GM21447 (cell line): Measurements from ENCODE around the gene GLYAT.
"Not testable (repeated sequence)": the region's sequence is repeated elsewhere in the genome, so short reads cannot be mapped to it uniquely, and the experiment has no call there.

Experiments
- ATAC-seq: cut with Tn5 transposase; IDR thresholded peaks from one replicate; pipeline ENCODE4 v1.9.1; 2021; ENCODE audit not compliant: unreplicated experiment

The GLYAT gene

DNA sequence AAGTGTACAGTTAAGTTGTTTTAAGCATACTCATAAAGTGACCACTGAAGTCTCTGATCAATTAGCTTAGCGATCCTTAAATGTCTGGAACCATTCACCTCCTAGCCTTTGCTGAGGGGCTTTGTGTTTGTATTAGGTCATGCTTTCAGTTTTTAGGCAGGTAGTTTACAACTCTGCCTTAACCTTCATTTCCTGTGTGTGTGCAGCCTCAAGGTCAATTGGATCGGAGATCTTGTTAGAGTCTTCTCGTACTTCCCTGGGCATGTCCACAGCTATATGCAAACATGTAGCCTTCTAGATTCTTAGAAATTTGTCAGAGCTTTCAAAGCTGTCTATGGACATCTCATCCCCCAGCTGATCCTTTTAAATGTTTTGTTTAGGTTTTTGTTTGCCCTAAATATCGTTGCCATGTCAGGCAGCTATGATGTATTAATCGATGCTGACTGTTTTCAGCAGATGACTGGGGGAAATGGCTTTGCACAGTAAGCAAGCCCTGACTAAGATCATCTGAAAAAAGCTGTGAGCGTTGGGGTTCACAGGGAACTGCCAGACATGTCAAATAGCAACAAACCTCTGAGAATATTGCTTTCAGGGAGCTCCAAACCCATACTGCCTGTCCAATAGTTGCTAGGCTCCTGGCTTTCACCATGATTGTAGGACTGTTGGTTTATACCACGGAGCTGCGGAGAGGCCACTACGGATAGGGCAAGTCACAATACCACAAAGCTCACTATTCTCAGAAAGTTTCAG, 45.6 kb downstream of the GLYAT start:
- no peak for ATAC-seq

DNA sequence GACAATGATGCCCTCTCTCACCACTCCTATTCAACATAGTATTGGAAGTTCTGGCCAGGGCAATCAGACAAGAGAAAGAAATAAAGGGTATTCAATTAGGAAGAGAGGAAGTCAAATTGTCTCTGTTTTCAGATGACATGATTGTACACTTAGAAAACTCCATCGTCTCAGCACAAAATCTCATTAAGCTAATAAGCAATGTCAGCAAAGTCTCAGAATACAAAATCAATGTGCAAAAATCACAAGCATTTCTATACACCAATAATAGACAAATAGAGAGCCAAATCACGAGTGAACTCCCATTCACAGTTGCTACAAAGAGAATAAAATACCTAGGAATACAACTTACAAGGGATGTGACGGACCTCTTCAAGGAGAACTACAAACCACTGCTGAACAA, 49.1 kb downstream of the GLYAT start:
- ATAC-seq: not testable (repeated sequence)

DNA sequence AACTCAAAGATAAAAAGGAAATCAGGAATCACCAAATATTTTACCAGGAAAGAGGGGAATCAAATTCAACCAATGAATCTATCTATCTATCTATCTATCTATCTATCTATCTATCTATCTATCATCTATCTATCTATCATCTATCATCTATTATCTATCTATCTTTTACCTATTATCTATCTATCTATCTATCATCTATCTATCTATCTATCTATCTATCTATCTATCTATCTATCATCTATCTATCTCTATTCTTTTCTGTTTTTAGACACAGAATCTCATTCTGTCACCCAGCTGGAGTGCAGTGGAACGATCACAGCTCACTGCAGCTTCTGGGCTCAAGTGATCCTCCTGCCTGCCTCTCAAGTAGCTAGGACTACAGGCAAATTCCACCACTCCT, 54.2 kb downstream of the GLYAT start:
- ATAC-seq: not testable (repeated sequence)

DNA sequence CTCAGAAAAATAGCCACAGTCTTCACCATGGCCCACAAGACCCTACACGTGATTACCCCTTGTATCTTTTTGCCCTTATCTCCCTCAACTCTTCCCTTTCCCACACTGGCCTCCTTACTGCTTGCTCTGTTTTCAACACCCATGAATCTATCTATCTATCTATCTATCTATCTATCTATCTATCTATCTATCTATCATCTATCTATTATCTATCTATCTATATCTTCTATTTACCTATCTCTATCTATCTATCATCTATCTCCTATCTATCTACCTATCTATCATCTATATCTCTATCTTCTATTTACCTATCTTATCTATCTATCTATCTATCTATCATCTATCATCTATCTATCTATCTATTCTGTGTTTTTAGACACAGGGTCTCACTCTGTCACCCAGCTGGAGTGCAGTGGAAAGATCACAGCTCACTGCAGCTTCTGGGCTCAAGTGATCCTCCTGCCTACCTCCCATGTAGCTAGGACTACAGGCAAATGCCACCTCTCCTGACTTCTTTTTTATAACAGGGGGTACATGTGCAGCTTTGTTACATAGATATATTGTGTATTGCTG, 55.1 kb downstream of the GLYAT start:
- ATAC-seq: no peak

DNA sequence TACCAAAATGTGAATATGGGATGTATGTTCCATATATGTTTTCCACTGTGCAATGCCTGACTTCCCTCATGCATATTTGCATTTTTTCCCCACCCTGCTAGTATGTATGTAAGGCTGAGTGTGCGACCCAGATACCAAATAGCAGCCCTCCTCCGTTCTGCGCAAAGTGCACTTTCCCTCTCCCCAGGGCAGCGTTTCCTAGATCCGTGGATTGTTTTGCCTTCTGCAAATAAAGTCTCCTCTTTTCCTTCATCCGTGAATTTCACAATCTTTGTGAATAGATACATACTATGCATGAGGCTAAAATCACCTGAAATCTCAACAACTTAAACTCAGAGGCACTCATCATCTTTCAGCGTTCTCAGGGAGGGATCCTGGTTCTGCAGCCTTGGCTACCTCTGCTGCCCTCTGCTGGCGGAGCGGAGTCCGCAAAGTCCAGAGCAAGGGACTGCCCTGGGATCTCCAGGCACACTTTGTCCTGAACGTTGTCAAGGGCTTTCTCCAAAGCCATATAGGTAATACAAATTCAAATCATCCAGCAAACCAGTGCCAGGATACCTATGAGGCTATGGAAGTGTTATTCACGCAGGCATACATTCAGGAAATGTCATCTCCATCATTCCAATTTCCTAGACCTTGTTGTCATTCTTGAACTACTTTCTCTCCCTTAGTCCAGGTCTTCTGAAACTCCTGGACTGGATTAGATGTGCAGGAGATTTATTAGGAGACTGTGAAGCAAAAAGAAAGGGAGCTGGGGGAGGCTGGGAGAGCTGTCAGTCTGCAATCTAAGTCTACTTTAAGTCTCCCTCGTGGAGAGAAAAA, 56.2 kb downstream of the GLYAT start:
- no peak for ATAC-seq

DNA sequence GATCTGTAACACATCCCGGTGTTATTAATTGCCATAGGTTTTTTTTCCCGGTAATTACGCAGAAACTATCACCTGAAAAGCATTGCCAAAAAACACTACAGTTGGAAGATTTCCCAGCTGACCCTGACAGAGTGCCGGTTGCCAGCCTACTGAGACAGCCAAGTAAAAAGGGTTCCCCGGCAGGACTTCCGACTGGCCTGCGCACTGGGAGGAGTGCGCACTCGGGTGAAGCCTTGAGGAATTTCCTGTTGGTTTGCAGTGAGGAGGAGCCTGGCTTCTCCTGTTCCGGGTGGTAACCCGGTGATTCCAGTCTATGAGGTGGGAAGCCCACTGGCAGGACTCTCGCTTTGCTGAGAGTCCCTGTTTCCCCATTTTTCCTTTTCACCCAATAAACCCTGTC, 57.1 kb downstream of the GLYAT start:
- no peak for ATAC-seq

DNA sequence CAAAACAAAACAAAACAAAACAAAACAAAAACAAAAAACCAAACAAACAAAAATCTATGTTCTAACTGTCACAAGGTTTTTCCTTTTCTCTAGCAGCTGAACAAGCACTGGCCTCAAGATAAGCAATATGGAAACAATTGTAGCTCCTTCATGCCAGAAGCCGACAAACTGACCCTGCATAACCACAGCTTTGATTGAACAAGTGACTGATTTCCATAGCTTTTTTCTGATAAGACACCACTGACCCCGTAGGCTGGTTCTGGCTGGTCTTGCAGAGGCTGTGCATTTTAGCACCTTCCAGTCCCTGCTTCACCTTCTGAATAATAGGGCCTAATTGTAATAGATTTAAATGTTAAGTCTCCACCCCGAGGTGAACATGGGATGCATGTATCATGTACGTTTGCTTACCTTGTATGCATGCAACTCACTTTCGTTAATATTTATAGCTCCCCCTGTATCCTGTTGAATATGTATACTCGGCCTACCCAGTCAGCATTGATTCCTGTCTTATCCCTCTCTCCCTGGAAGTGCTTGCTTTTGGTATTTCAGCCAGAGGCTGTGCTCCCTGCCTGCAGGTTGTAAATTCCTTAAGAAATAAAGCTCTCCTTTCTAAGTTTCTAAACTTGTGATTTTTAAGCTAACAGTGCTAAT, 59.6 kb downstream of the GLYAT start:
- no peak for ATAC-seq

DNA sequence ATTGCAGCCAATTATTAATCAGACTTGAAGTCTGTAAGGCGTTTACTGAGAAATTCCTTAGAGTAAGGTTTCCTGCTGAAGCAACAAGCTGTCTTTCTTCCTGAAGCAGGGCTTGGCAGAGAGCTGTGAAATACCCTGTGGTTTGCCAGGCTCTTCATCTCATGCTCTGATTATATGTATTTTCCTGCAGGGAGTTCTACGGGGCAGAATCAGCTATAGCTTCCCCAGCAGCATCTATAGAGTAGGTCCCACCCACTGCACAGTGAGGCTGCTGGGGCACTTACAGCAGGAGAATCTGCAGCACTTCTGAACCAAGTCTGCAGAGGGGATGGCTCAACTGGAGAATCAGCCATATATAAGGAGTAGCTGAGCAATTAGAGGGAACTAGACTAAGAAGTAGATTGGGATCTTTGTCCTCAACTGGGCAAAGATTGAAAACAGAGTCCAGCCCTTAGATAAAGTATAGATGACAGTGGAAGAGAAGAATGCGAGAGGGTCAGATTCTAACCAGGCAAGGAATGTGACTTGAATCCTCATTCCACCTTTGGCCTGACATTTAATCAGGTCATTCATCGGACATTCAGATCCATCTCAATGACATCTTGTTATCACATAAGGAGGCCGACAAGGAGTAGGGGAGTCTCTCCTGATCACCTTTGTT, 71.7 kb downstream of the GLYAT start:
- no peak for ATAC-seq

DNA sequence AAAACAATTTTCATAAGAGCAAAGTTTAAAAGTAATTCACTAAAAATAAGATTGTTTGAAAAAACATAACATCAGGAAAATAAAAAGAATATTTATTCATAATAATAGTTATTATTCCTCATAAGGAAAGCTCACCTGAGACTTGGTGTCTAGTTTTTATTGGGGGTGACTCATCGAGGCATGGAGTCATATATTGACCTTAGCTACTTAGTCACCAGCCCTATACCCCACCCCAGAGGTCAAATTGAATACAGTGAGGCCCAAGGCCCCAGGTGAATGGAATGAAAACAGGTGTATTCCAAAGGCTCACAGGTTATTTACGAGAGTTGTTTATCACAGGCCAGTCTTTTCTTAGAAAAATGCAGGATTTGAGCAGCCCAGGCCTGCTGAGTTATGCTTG, 72.3 kb downstream of the GLYAT start:
- no peak for ATAC-seq
